Keratinocyte (primary cell): ENCODE data around the gene GARIN5B. TPM values are rescaled to one million over a fixed set of nuclear protein-coding genes. Genes with fewer than 3 reads are reported as not detected.

Experiments used
- DNase-seq: peaks from one replicate; pipeline ENCODE4 v3.0.0-alpha.2; 2011; ENCODE audit warnings: low read depth, missing footprints, low spot score
- FAIRE-seq: peaks from 2 replicates; lab custom pipeline; 2011; peaks lifted over from hg19 to GRCh38; lab: Jason Lieb, UNC
- H2AFZ ChIP-seq: 2 replicates; pipeline ENCODE4 v1.6.0; 2012; ENCODE audit warnings: low read length, control low read depth, inconsistent platforms; ENCODE audit not compliant: control insufficient read depth
- H3K27ac ChIP-seq: 2 replicates; pipeline ENCODE4 v1.5.1; 2011; ENCODE audit warnings: low read length; ENCODE audit not compliant: control insufficient read depth, insufficient read depth
- H3K27me3 ChIP-seq: 3 replicates; pipeline ENCODE4 v1.6.0; 2011; ENCODE audit warnings: low read length; ENCODE audit not compliant: control insufficient read depth, insufficient read depth; ENCODE audit errors: extremely low read depth
- H3K36me3 ChIP-seq, 2 experiments: 2 replicates in 1 of 2; 3 replicates in 1 of 2; pipeline ENCODE4 v1.5.1; 2011; ENCODE audit warnings: low read length in 2 of 2, mild to moderate bottlenecking in 1 of 2; ENCODE audit not compliant: control insufficient read depth in 2 of 2, insufficient read depth in 2 of 2; ENCODE audit errors: extremely low read depth in 1 of 2
- H3K4me1 ChIP-seq: 3 replicates; pipeline ENCODE4 v1.5.1; 2011; ENCODE audit warnings: low read length; ENCODE audit not compliant: control insufficient read depth, insufficient read depth; ENCODE audit errors: extremely low read depth
- H3K4me2 ChIP-seq: 3 replicates; pipeline ENCODE4 v1.6.0; 2011; ENCODE audit warnings: low read depth, low read length; ENCODE audit not compliant: control insufficient read depth, insufficient read depth; ENCODE audit errors: extremely low read depth
- H3K4me3 ChIP-seq, 3 experiments: fragments of 200-600 bp in 1 of 3; sonication (generic) in 1 of 3; 2 replicates in 2 of 3; 3 replicates in 1 of 3; pipeline ENCODE4 v1.5.1; 2011 to 2016; ENCODE audit warnings: low read length in 3 of 3, mild to moderate bottlenecking in 3 of 3, control low read depth in 2 of 3, inconsistent platforms in 1 of 3, low read depth in 1 of 3, mixed read lengths in 1 of 3, mixed run types in 1 of 3, moderate library complexity in 1 of 3; ENCODE audit not compliant: control insufficient read depth in 2 of 3, insufficient read depth in 2 of 3; ENCODE audit errors: extremely low read depth in 1 of 3
- H3K79me2 ChIP-seq: 2 replicates; pipeline ENCODE4 v1.6.0; 2012; ENCODE audit warnings: low read length; ENCODE audit not compliant: control insufficient read depth, insufficient read depth
- H3K9ac ChIP-seq: 3 replicates; pipeline ENCODE4 v1.6.0; 2011; ENCODE audit warnings: low read length; ENCODE audit not compliant: control insufficient read depth, insufficient read depth; ENCODE audit errors: extremely low read depth
- H3K9me1 ChIP-seq: 3 replicates; pipeline ENCODE4 v1.6.0; 2011; ENCODE audit warnings: low read length; ENCODE audit not compliant: control insufficient read depth, insufficient read depth; ENCODE audit errors: extremely low read depth
- H3K9me3 ChIP-seq: 2 replicates; pipeline ENCODE4 v1.5.1; 2012; ENCODE audit warnings: low read depth, low read length; ENCODE audit not compliant: control insufficient read depth
- H4K20me1 ChIP-seq: 3 replicates; pipeline ENCODE4 v1.6.0; 2011; ENCODE audit warnings: low read length; ENCODE audit not compliant: control insufficient read depth, insufficient read depth; ENCODE audit errors: extremely low read depth
- CTCF ChIP-seq, 3 experiments: IDR thresholded peaks in 1 of 3; conservative IDR thresholded peaks in 1 of 3; optimal IDR thresholded peaks in 1 of 3; 2 replicates in 2 of 3; 3 replicates in 1 of 3; pipeline versions ENCODE3 to v1.5.1; 2011; ENCODE audit warnings: low read length in 3 of 3, mild to moderate bottlenecking in 3 of 3, moderate library complexity in 2 of 3, control low read depth in 1 of 3, inconsistent platforms in 1 of 3; ENCODE audit not compliant: insufficient read depth in 2 of 3; ENCODE audit errors: extremely low read depth in 1 of 3
- EZH2 ChIP-seq: IDR thresholded peaks from one replicate; pipeline ENCODE4 v1.6.1; 2012; ENCODE audit warnings: inconsistent platforms, mild to moderate bottlenecking, low read length, moderate library complexity
- dilution Hi-C: fragments of 300-500 bp; cut with MboI; formaldehyde crosslinking; loops from one replicate; pipeline ENCODE4 v1.7.0; 2020; ENCODE audit warnings: low sequenced_read_pairs; ENCODE audit not compliant: extremely low pct_ligation_motif_present
- polyA plus RNA-seq, 5 experiments: library from polyadenylated mRNA; depleted of rRNA in 3 of 5; stranded (reverse) in 3 of 5; stranded (forward) in 1 of 5; unstranded in 1 of 5; fragments of >200 nt; gene quantifications; 1 replicate in 1 of 5; 2 replicates in 3 of 5; 3 replicates in 1 of 5; pipeline versions ENCODE4 v1.2.1 to v1.2.3, GENCODE V29; 2011 to 2012; ENCODE audit warnings: missing spikeins in 2 of 5, low read depth in 1 of 5, low replicate concordance in 1 of 5

GARIN5B gene
- polyA plus RNA-seq, 1 donor (not counting 4 experiments of a cell fraction or from before 2014, with no cell fraction given), result not detected

GRCh38 chr19:55382013-55382412 lies 19.0 kb upstream of the GARIN5B start:
- Histone ChIP-seq H3K27ac (no peak overlapping the region), H3K4me2 (no peak overlapping the region), H3K9me1 (no peaks in the 10 kb centered on the region), H2AFZ (no peak overlapping the region), H3K79me2 (peaks cover 18% of the 10 kb centered on the region), H4K20me1 (peaks cover 8% of the 10 kb centered on the region), H3K9ac (no peak overlapping the region), H3K4me3 (no peak overlapping the region), H3K36me3 (peaks cover 2 to 13% of the 10 kb centered on the region in 2 experiments), H3K9me3 (no peaks in the 10 kb centered on the region), H3K27me3 (no peaks in the 10 kb centered on the region), H3K4me1 (peaks cover 9% of the 10 kb centered on the region)
- FAIRE-seq (no peak), DNase-seq (no peak)
- dilution Hi-C loops, result no loop called here
- TF ChIP-seq CTCF (optimal IDR thresholded peaks at IDR 0.05 in 1 of 3, IDR thresholded peaks at IDR 0.05 in 1 of 3, conservative IDR thresholded peaks at IDR 0.05 in 1 of 3; ENCODE audit: extremely low read depth in 1 of 3, insufficient read depth in 2 of 3, low read length in 3 of 3) (no peak), EZH2 (no peak)

- no peak overlapping the region for H3K9ac ChIP-seq
- TF ChIP-seq CTCF (optimal IDR thresholded peaks at IDR 0.05 in 1 of 3, IDR thresholded peaks at IDR 0.05 in 1 of 3, conservative IDR thresholded peaks at IDR 0.05 in 1 of 3; ENCODE audit: extremely low read depth in 1 of 3, insufficient read depth in 2 of 3, low read length in 3 of 3) (no peak), EZH2 (no peak)
- H3K4me3 ChIP-seq, result no peak overlapping the region
- H3K79me2 ChIP-seq, result peaks cover 5% of the 10 kb centered on the region
- peaks cover 0 to 5% of the 10 kb centered on the region in 2 experiments for H3K36me3 ChIP-seq
- DNase-seq, result no peak
- no peak overlapping the region for H3K27ac ChIP-seq
- H4K20me1 ChIP-seq, result no peaks in the 10 kb centered on the region
- H2AFZ ChIP-seq, result no peak overlapping the region
- no peak for FAIRE-seq
- dilution Hi-C loops, result no loop called here
- no peaks in the 10 kb centered on the region for H3K9me3 ChIP-seq
- H3K4me1 ChIP-seq, result peaks cover under 1% of the 10 kb centered on the region
- H3K9me1 ChIP-seq, result no peaks in the 10 kb centered on the region
- no peak overlapping the region for H3K4me2 ChIP-seq
- peaks cover under 1% of the 10 kb centered on the region for H3K27me3 ChIP-seq
Measured at GRCh38 chr19:55379174-55379573, 16.1 kb upstream of the GARIN5B start.
